Measurements from ENCODE around the gene TPM1.

The TPM1 gene

DNA sequence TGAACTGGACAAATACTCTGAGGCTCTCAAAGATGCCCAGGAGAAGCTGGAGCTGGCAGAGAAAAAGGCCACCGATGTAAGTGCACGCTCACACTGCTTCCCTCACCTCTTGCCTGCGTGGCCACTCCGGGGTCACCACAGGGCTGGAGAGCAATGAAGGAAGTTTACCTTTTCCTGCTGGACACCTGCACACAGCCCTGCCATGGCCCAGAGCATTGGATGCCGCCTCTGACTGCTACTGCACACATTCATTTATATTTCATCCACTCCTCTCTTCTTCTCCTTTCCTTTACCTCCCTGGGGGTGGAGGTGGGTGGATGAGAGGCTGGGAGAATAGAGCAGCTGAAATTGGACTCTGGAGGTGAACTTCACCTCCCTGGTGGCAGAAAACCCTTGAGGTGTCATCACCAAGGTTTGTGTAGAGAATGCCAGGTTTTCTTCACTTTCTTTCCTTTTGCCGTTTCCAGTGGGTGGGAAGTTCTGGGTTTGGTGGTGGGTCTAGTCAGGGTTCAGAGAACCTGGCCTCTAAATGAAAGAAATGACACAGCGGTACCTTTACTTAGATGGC lies 1.6 kb downstream of the TPM1 start:
- peaks cover 24% of the 10 kb centered on the region for H3K79me2 ChIP-seq (ENCODE audit: control insufficient read depth, insufficient read depth, low read length)
- peak overlapping the region; percentile 34 for H3K18ac ChIP-seq (ENCODE audit: low read length)
- H4K5ac ChIP-seq (ENCODE audit: low read length): no peak overlapping the region
- no peak overlapping the region for H3K23ac ChIP-seq (ENCODE audit: low read length)
- H2BK5ac ChIP-seq (ENCODE audit: low read length): no peak overlapping the region
- no peak overlapping the region for H2AK5ac ChIP-seq (ENCODE audit: low read length)
- no peak for DNase-seq
- peak overlapping the region; percentile 73 for H3K4me2 ChIP-seq (ENCODE audit: low read length)
- H3K79me1 ChIP-seq (ENCODE audit: low read length): peaks cover 9% of the 10 kb centered on the region
- no CpG with 5 or more reads among the region's 7 CpGs for WGBS (ENCODE audit: extremely low coverage, insufficient coverage, low lambda C conversion rate)
- peak overlapping the region; percentile 96 for H3K56ac ChIP-seq (ENCODE audit: low read length)
- no peaks in the 10 kb centered on the region for H3K27me3 ChIP-seq (ENCODE audit: insufficient read depth, low read length, poor library complexity)
- H3K27ac ChIP-seq (ENCODE audit: low read depth, low read length): peak overlapping the region; percentile 83
- H3K36me3 ChIP-seq (ENCODE audit: control insufficient read depth, insufficient read depth, low read length): no peaks in the 10 kb centered on the region
- H2BK15ac ChIP-seq (replicated peaks; ENCODE audit: low read depth): no peak overlapping the region
- no peak overlapping the region for H2BK120ac ChIP-seq (ENCODE audit: low read depth, low read length)
- H4K8ac ChIP-seq (ENCODE audit: low read depth, low read length): no peak overlapping the region
- H3K9ac ChIP-seq (ENCODE audit: low read length): peak overlapping the region; percentile 90
- H3K4me1 ChIP-seq (ENCODE audit: control insufficient read depth, low read depth, low read length): peaks cover 22% of the 10 kb centered on the region
- peak overlapping the region; percentile 79 for H3K4me3 ChIP-seq (ENCODE audit: low read length)
- H3K4ac ChIP-seq (ENCODE audit: low read depth, low read length): no peak overlapping the region

DNA sequence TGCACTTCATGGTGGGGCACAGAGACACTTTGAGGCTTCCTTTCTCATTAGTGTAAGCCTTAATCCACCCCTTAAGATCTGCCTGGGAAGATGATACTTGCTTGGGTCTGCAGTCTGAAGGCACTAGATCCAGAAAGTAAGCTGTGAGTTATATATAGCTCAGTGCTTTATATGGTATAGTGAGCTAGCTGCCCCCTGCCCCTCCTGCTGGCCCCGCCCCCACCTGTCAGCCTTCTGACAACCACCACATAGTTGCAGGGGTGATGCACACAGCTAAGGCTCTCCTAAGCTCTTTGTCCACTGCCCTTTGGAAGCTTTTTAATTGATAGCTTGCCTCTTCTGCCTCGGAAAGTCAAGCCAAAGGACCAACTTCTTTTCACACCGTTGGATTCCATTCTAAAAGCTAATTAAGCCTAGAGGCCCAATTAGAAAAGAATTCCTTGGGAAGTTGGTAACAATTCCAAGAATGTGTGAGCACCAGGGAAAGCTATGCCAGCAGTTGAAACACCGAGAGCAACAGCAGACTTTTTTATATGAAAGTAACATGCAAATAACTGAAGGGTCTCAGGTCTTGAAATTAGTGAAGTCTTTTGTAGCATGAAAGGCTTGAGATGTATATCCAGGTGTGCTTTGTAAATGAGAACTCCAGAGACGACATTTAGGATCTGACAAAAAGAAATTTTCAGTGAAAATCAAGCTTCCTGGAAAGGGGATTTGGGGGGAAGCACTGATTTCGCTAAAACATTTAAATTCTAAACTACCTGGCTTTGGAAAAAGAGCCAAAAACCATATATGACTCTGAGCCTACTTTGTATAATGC lies 2.3 kb downstream of the TPM1 start:
- Histone ChIP-seq H3K4me3 (ENCODE audit: low read length) (peak overlapping the region; percentile 79), H2AK5ac (ENCODE audit: low read length) (no peak overlapping the region), H4K8ac (ENCODE audit: low read depth, low read length) (no peak overlapping the region), H3K27me3 (ENCODE audit: insufficient read depth, low read length, poor library complexity) (no peaks in the 10 kb centered on the region), H4K5ac (ENCODE audit: low read length) (no peak overlapping the region), H3K4me1 (ENCODE audit: control insufficient read depth, low read depth, low read length) (peaks cover 29% of the 10 kb centered on the region), H3K27ac (ENCODE audit: low read depth, low read length) (peak overlapping the region; percentile 83), H3K4ac (ENCODE audit: low read depth, low read length) (no peak overlapping the region), H3K4me2 (ENCODE audit: low read length) (peak overlapping the region; percentile 73), H3K18ac (ENCODE audit: low read length) (peak overlapping the region; percentile 34), H2BK5ac (ENCODE audit: low read length) (no peak overlapping the region), H3K56ac (ENCODE audit: low read length) (peak overlapping the region; percentile 96), H2BK15ac (replicated peaks; ENCODE audit: low read depth) (no peak overlapping the region), H3K23ac (ENCODE audit: low read length) (no peak overlapping the region), H3K36me3 (ENCODE audit: control insufficient read depth, insufficient read depth, low read length) (no peaks in the 10 kb centered on the region), H3K79me1 (ENCODE audit: low read length) (peaks cover 14% of the 10 kb centered on the region), H3K79me2 (ENCODE audit: control insufficient read depth, insufficient read depth, low read length) (peaks cover 31% of the 10 kb centered on the region), H3K9ac (ENCODE audit: low read length) (peak overlapping the region; percentile 90), H2BK120ac (ENCODE audit: low read depth, low read length) (no peak overlapping the region)
- DNase-seq: peak; percentile 95
- no CpG with 5 or more reads among the region's 6 CpGs for WGBS (ENCODE audit: extremely low coverage, insufficient coverage, low lambda C conversion rate)

DNA sequence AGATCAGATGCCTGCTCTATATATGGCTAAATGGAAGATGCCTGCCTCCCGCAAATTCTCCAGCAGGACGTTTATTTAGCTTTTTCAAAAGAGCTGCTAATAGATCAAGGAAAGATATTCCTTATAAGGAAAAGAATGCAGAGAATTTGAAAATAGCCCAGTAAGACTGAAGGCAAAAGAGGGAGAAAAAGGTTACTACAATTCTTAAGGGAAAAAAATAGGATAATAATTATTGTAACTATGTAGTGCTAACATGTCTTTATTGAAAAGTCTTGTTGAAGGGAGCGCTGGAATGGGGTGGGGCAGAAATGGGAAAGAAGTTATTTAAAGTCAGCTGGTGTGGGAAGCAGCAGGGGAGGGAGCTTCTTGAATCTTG lies 2.9 kb downstream of the TPM1 start:
- H3K79me1 ChIP-seq (ENCODE audit: low read length): peaks cover 16% of the 10 kb centered on the region
- H3K27me3 ChIP-seq (ENCODE audit: insufficient read depth, low read length, poor library complexity): no peaks in the 10 kb centered on the region
- H3K9ac ChIP-seq (ENCODE audit: low read length): peak overlapping the region; percentile 57
- H4K8ac ChIP-seq (ENCODE audit: low read depth, low read length): no peak overlapping the region
- H4K5ac ChIP-seq (ENCODE audit: low read length): no peak overlapping the region
- H3K27ac ChIP-seq (ENCODE audit: low read depth, low read length): peak overlapping the region; percentile 22
- WGBS (ENCODE audit: extremely low coverage, insufficient coverage, low lambda C conversion rate): no CpG with 5 or more reads among the region's 3 CpGs
- peak; percentile 59 for DNase-seq
- H3K4me2 ChIP-seq (ENCODE audit: low read length): peak overlapping the region; percentile 44
- H3K18ac ChIP-seq (ENCODE audit: low read length): no peak overlapping the region
- no peaks in the 10 kb centered on the region for H3K36me3 ChIP-seq (ENCODE audit: control insufficient read depth, insufficient read depth, low read length)
- no peak overlapping the region for H2BK15ac ChIP-seq (replicated peaks; ENCODE audit: low read depth)
- peak overlapping the region; percentile 56 for H3K56ac ChIP-seq (ENCODE audit: low read length)
- no peak overlapping the region for H3K4me3 ChIP-seq (ENCODE audit: low read length)
- peaks cover 33% of the 10 kb centered on the region for H3K4me1 ChIP-seq (ENCODE audit: control insufficient read depth, low read depth, low read length)
- peaks cover 36% of the 10 kb centered on the region for H3K79me2 ChIP-seq (ENCODE audit: control insufficient read depth, insufficient read depth, low read length)
- no peak overlapping the region for H2BK5ac ChIP-seq (ENCODE audit: low read length)
- H3K23ac ChIP-seq (ENCODE audit: low read length): no peak overlapping the region
- no peak overlapping the region for H2AK5ac ChIP-seq (ENCODE audit: low read length)
- no peak overlapping the region for H2BK120ac ChIP-seq (ENCODE audit: low read depth, low read length)
- H3K4ac ChIP-seq (ENCODE audit: low read depth, low read length): no peak overlapping the region

DNA sequence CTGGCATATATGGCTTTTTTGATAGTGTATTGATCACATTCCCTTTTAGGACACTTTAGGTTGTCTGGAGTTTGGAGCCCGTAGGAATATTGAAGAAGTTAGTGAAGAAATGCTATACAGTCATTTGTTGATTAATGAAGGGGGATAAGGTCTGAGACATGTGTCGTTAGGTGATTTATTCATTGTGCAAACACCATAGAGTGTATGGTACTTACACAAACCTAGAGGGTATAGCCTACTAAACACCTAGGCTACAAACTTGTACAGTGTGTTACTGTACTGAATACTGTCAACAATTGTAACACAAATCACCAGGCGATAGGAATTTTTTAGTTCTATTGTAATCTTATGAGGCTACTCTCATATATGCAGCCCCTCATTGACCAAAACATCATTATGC lies 3.3 kb downstream of the TPM1 start:
- no CpG with 5 or more reads among the region's 3 CpGs for WGBS (ENCODE audit: extremely low coverage, insufficient coverage, low lambda C conversion rate)
- Histone ChIP-seq H3K27me3 (ENCODE audit: insufficient read depth, low read length, poor library complexity) (no peaks in the 10 kb centered on the region), H3K4me2 (ENCODE audit: low read length) (no peak overlapping the region), H2BK120ac (ENCODE audit: low read depth, low read length) (no peak overlapping the region), H3K27ac (ENCODE audit: low read depth, low read length) (no peak overlapping the region), H3K4me3 (ENCODE audit: low read length) (no peak overlapping the region), H4K8ac (ENCODE audit: low read depth, low read length) (no peak overlapping the region), H2AK5ac (ENCODE audit: low read length) (no peak overlapping the region), H3K9ac (ENCODE audit: low read length) (peak overlapping the region; percentile 4), H2BK15ac (replicated peaks; ENCODE audit: low read depth) (no peak overlapping the region), H4K5ac (ENCODE audit: low read length) (no peak overlapping the region), H3K36me3 (ENCODE audit: control insufficient read depth, insufficient read depth, low read length) (no peaks in the 10 kb centered on the region), H2BK5ac (ENCODE audit: low read length) (no peak overlapping the region), H3K4me1 (ENCODE audit: control insufficient read depth, low read depth, low read length) (peaks cover 38% of the 10 kb centered on the region), H3K4ac (ENCODE audit: low read depth, low read length) (no peak overlapping the region), H3K56ac (ENCODE audit: low read length) (peak overlapping the region; percentile 56), H3K23ac (ENCODE audit: low read length) (no peak overlapping the region), H3K79me2 (ENCODE audit: control insufficient read depth, insufficient read depth, low read length) (peaks cover 40% of the 10 kb centered on the region), H3K79me1 (ENCODE audit: low read length) (peaks cover 17% of the 10 kb centered on the region), H3K18ac (ENCODE audit: low read length) (no peak overlapping the region)
- no peak for DNase-seq

DNA sequence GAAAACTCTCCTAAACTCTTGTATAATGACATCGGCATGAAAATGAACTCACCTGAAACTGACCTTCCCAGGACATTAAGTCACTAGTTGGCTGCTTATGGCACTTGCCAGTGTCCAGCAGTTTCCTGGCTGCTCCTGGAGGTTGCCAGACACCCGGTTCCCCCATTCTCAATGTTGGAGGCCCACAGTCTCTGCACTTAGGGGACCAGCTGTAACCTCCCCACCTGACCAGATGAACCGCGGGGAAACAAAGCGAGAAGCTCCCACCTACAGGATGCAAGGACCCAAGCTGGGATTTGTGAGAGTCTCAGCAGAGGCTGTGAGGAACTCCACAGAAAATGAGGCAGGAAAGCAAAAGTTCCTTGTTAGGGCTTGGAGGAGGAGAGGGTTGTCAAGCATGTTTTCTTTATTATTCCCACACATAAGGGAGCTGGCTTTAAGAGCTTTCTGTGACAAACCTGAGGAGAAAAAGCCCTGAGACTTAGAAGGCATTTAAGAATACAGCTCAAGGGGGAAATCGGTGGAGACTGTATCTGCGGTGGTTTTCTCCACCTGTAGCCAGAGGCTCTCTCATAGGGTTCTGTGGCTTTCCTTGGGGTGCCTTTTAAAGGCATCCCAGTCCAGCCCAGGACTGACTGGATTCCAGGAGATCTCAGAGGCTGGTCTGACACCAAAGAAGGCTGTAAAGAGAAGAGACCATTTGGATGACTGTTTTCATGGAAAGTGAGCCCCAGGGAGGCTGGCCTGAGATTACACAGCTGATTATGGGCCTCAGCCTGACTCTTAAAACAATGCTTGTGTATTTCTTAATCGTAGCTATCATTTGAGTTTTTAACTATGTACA lies 4.6 kb downstream of the TPM1 start:
- no peak overlapping the region for H3K4ac ChIP-seq (ENCODE audit: low read depth, low read length)
- H3K4me2 ChIP-seq (ENCODE audit: low read length): no peak overlapping the region
- no CpG with 5 or more reads among the region's 8 CpGs for WGBS (ENCODE audit: extremely low coverage, insufficient coverage, low lambda C conversion rate)
- H3K23ac ChIP-seq (ENCODE audit: low read length): no peak overlapping the region
- peak overlapping the region; percentile 98 for H3K18ac ChIP-seq (ENCODE audit: low read length)
- H2BK5ac ChIP-seq (ENCODE audit: low read length): no peak overlapping the region
- peak; percentile 92 for DNase-seq
- H3K56ac ChIP-seq (ENCODE audit: low read length): peak overlapping the region; percentile 87
- no peaks in the 10 kb centered on the region for H3K36me3 ChIP-seq (ENCODE audit: control insufficient read depth, insufficient read depth, low read length)
- H2BK120ac ChIP-seq (ENCODE audit: low read depth, low read length): peak overlapping the region; percentile 73
- peaks cover 44% of the 10 kb centered on the region for H3K79me2 ChIP-seq (ENCODE audit: control insufficient read depth, insufficient read depth, low read length)
- H3K27ac ChIP-seq (ENCODE audit: low read depth, low read length): peak overlapping the region; percentile 78
- peak overlapping the region; percentile 21 for H3K9ac ChIP-seq (ENCODE audit: low read length)
- H2BK15ac ChIP-seq (replicated peaks; ENCODE audit: low read depth): peak overlapping the region; percentile 37
- H3K79me1 ChIP-seq (ENCODE audit: low read length): peaks cover 18% of the 10 kb centered on the region
- no peak overlapping the region for H4K8ac ChIP-seq (ENCODE audit: low read depth, low read length)
- peaks cover 40% of the 10 kb centered on the region for H3K4me1 ChIP-seq (ENCODE audit: control insufficient read depth, low read depth, low read length)
- H3K27me3 ChIP-seq (ENCODE audit: insufficient read depth, low read length, poor library complexity): no peaks in the 10 kb centered on the region
- H4K5ac ChIP-seq (ENCODE audit: low read length): no peak overlapping the region
- H2AK5ac ChIP-seq (ENCODE audit: low read length): no peak overlapping the region
- H3K4me3 ChIP-seq (ENCODE audit: low read length): no peak overlapping the region

Data from mesendoderm (in vitro differentiated cells).